Type B pancreatic cell (in vitro differentiated cells): Measurements from ENCODE around the gene RTP4. TPM values are rescaled to one million over a fixed set of nuclear protein-coding genes. Genes with fewer than 3 reads are reported as not detected.

ENCODE experiments used
- DNase-seq: peaks from one replicate; pipeline ENCODE4 v3.0.0; 2021; ENCODE audit warnings: mixed read lengths; ENCODE audit not compliant: unreplicated experiment; ENCODE audit errors: extremely low spot score
- H3K27ac Mint-ChIP-seq: 2 replicates; pipeline ENCODE4 v1.8.0; 2021; ENCODE audit warnings: mild to moderate bottlenecking, mixed read lengths
- H3K27me3 Mint-ChIP-seq: 2 replicates; pipeline ENCODE4 v1.8.0; 2021; ENCODE audit warnings: mixed read lengths
- H3K36me3 Mint-ChIP-seq: 2 replicates; pipeline ENCODE4 v1.8.0; 2021; ENCODE audit warnings: mixed read lengths
- H3K4me1 Mint-ChIP-seq: one replicate; pipeline ENCODE4 v1.8.0; 2021; ENCODE audit warnings: mixed read lengths; ENCODE audit not compliant: unreplicated experiment
- H3K4me3 Mint-ChIP-seq: 2 replicates; pipeline ENCODE4 v1.8.0; 2021; ENCODE audit warnings: mild to moderate bottlenecking, mixed read lengths
- H3K9me3 Mint-ChIP-seq: 2 replicates; pipeline ENCODE4 v1.8.0; 2021; ENCODE audit warnings: mixed read lengths
- total RNA-seq: library from RNA; stranded (reverse); gene quantifications from 2 replicates; pipeline ENCODE4 v1.2.1, GENCODE V29; 2021; ENCODE audit warnings: low replicate concordance
- TF ChIP-seq, protein P1 (sequence below): fragments of 200-600 bp; sonication (generic); conservative IDR thresholded peaks from 2 replicates; pipeline ENCODE4 v1.5.0; 2021; ENCODE audit warnings: antibody characterized with exemption, mild to moderate bottlenecking

Gene RTP4
- total RNA-seq, 1 donor from 2014 or later, result 1.4 TPM

DNA sequence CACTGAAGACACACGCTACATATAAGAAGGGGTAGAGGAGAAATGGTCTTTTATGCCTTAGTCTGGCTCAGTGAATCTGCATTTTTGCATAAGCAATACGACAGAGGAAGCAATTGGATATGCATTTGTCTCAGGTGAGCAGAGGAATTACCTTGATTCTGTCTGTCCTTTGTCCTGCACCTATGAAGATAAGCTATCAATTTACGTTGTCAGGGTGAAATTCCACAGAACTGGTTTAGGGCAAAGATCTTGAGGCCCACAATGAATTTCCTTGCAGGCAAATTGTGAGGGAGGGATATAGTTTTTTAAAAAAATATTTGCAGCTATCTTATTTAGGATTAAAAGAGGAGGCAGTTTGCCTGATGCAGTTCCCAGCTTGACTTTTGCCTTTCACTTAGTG, 45.1 kb upstream of the RTP4 start:
- Mint-ChIP-seq H3K4me3 (no peak overlapping the region), H3K9me3 (no peaks in the 10 kb centered on the region), H3K4me1 (peaks cover 14% of the 10 kb centered on the region), H3K36me3 (no peaks in the 10 kb centered on the region), H3K27ac (no peak overlapping the region), H3K27me3 (peaks cover 8% of the 10 kb centered on the region)
- TF ChIP-seq, protein P1, sequence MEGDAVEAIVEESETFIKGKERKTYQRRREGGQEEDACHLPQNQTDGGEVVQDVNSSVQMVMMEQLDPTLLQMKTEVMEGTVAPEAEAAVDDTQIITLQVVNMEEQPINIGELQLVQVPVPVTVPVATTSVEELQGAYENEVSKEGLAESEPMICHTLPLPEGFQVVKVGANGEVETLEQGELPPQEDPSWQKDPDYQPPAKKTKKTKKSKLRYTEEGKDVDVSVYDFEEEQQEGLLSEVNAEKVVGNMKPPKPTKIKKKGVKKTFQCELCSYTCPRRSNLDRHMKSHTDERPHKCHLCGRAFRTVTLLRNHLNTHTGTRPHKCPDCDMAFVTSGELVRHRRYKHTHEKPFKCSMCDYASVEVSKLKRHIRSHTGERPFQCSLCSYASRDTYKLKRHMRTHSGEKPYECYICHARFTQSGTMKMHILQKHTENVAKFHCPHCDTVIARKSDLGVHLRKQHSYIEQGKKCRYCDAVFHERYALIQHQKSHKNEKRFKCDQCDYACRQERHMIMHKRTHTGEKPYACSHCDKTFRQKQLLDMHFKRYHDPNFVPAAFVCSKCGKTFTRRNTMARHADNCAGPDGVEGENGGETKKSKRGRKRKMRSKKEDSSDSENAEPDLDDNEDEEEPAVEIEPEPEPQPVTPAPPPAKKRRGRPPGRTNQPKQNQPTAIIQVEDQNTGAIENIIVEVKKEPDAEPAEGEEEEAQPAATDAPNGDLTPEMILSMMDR, result no peak
- DNase-seq, result no peak

DNA sequence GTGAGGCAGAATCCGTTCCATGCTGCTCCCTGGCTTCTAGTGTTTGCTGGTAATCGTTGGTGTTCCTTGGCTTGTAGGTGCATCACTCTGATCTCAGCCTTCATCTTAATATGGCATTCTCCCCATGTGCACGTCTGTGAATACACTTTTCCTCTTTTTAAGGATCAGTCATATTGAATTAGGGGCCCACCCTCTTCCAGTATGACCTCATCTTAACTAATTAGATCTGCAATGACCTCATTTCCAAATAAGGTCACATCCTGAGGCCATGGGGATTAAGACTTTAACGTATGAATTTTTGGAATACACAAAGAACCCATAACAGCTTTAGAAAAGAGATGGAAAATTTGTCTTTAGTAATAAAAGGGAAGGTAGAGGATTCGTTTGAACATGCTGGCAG, 42.6 kb upstream of the RTP4 start:
- no peaks in the 10 kb centered on the region for H3K27me3 Mint-ChIP-seq
- H3K27ac Mint-ChIP-seq, result no peak overlapping the region
- H3K4me1 Mint-ChIP-seq, result no peaks in the 10 kb centered on the region
- no peaks in the 10 kb centered on the region for H3K36me3 Mint-ChIP-seq
- no peaks in the 10 kb centered on the region for H3K9me3 Mint-ChIP-seq
- H3K4me3 Mint-ChIP-seq, result no peak overlapping the region
- DNase-seq, result no peak
- TF ChIP-seq, protein P1, result no peak

DNA sequence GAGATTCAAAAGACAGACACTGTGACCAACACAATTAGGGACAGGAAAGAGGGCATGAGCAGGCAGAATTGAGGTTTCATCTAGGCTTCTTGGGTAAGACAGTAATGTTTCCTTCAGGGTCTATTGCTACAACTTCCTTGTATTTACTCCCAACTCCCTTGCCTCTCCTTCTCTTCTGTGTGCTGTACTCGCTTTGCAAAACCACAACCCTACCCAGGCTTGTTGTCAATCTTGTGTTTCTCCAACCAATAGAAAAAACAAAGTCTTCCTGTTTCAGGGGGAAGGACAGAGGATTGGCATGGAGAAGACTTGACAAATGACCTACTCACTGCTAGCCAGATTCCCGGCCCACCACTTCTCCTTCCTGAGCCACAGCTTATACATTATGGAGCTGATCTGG, 40.3 kb upstream of the RTP4 start:
- DNase-seq, result no peak
- no peak overlapping the region for H3K27ac Mint-ChIP-seq
- H3K27me3 Mint-ChIP-seq, result no peaks in the 10 kb centered on the region
- no peaks in the 10 kb centered on the region for H3K36me3 Mint-ChIP-seq
- no peaks in the 10 kb centered on the region for H3K9me3 Mint-ChIP-seq
- H3K4me1 Mint-ChIP-seq, result no peaks in the 10 kb centered on the region
- TF ChIP-seq, protein P1, result no peak
- no peak overlapping the region for H3K4me3 Mint-ChIP-seq

DNA sequence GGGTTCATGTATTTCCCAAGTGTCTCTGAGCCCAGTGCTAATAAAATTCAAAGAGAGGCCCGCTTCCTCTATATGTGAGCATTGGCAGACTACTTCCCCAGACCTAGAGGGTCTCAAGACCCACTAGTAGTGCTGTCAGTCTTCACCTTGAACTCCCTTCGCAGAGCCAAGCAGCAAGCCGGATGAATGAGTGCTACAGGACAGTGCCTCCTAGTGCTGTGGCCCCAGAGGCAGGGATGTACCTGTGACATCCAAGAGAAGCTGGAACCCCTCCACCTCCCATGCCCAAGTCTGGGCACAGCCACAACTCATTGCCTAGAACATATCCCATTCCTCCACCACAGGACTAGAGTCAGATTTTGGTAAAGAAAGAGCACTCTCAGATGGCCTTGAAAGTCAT, 39.5 kb upstream of the RTP4 start:
- TF ChIP-seq, protein P1, result no peak
- H3K36me3 Mint-ChIP-seq, result no peaks in the 10 kb centered on the region
- no peak for DNase-seq
- H3K27ac Mint-ChIP-seq, result no peak overlapping the region
- no peaks in the 10 kb centered on the region for H3K4me1 Mint-ChIP-seq
- no peaks in the 10 kb centered on the region for H3K9me3 Mint-ChIP-seq
- no peak overlapping the region for H3K4me3 Mint-ChIP-seq
- H3K27me3 Mint-ChIP-seq, result no peaks in the 10 kb centered on the region

DNA sequence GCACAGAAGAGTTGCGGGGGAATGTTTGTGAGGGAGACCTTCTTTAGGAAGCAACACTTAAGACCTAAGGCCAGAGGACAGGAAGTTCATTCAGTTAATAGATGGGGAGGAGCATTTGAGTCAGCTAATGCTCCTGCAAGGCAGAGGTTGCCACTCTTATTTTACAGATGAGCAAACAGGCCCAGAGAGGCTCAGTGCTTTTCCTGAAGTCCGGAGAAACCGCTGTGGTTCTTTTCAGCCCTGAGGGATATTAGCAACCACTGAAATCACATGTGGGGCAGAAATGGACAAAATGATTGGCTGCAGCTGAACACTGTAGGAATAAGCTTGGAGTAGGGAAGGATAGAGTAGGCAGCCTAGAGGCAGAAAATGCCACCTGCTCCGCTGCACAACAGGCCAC, 33.3 kb upstream of the RTP4 start:
- Mint-ChIP-seq H3K36me3 (no peaks in the 10 kb centered on the region), H3K4me3 (no peak overlapping the region), H3K4me1 (peaks cover 5% of the 10 kb centered on the region), H3K27me3 (no peaks in the 10 kb centered on the region), H3K27ac (no peak overlapping the region), H3K9me3 (no peaks in the 10 kb centered on the region)
- TF ChIP-seq, protein P1, result no peak
- no peak for DNase-seq

DNA sequence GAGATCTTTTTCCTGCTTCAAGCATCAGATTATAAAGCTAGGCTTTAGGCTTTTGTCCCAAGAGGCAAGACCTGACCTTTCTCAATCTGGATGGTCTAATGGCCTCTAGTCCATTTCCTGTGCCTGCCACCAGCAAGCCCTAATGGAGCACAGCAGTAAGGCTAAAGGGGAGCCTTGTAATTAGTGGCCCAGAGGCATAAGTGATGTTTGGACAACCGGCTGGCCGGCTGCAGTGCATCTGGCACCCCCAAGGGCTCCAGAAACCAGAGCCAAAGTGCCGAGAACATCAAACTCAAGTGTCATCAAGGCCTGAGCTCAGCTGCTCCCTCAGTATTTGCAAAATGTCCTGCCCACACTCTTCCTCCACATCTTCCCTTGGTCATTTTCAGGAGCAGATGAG, 31.9 kb upstream of the RTP4 start:
- DNase-seq, result no peak
- TF ChIP-seq, protein P1, result no peak
- Mint-ChIP-seq H3K27ac (no peak overlapping the region), H3K4me3 (no peak overlapping the region), H3K27me3 (peaks cover 3% of the 10 kb centered on the region), H3K36me3 (no peaks in the 10 kb centered on the region), H3K4me1 (peaks cover 5% of the 10 kb centered on the region), H3K9me3 (no peaks in the 10 kb centered on the region)
